ENCODE measurements around the gene MESP1. TPM values are rescaled to one million over a fixed set of nuclear protein-coding genes. Genes with fewer than 3 reads are reported as not detected.

Gene MESP1
- polyA plus RNA-seq, 1 donor from 2014 or later = 4.8 TPM

DNA sequence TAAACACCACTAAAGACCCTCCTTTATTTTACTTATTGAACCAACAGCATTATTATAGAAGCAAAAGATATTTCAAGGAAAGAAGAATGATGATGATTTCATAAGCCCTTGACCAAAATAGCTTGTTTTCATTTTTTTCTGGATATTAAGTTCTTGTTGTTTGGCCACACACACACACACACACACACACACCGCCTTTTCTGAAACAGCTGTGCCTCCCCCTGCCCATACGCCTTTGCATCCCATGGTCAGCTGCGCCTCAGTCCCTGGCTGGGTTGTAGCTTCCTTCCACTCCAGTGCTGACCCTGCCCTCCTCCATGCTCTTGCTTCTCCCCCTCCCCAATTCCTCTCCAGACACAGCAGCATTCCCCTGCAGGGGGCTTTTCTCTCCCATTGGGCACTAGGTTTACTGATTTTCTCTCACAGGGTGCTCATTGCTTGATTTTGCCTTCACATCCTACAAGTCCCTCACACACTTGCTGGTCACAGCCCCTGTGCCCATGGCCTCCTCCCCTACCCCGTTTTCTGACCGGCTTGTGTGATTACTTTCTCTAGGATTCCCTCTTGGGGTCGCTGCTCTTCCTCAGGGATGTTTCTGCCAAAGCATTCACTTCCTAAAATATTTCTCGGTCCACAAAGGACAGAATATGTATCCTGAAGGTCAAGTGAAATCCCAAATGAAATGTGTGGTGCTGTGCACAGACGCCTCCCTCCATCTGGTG lies 18.4 kb downstream of the MESP1 start:
- no peaks in the 10 kb centered on the region for H3K79me2 ChIP-seq (replicated peaks; ENCODE audit: insufficient read depth, low read length)
- H2AFZ ChIP-seq (ENCODE audit: low read depth, low read length) = no peak overlapping the region
- no peak overlapping the region for H3K27ac ChIP-seq (ENCODE audit: low read length)
- no peaks in the 10 kb centered on the region for H3F3A ChIP-seq (ENCODE audit: insufficient read depth, low read length, poor library complexity, severe bottlenecking)
- no peak overlapping the region for H3K4me2 ChIP-seq (ENCODE audit: low read length)
- TF ChIP-seq MXI1 (conservative IDR thresholded peaks at IDR 0.05; ENCODE audit: poor library complexity, severe bottlenecking) (no peak), REST (IDR thresholded peaks at IDR 0.05; ENCODE audit: borderline replicate concordance) (no peak), RAD21 (conservative IDR thresholded peaks at IDR 0.05) (no peak), SMC3 (conservative IDR thresholded peaks at IDR 0.05; ENCODE audit: poor library complexity) (no peak), EZH2 (IDR thresholded peaks at IDR 0.05; ENCODE audit: borderline replicate concordance, insufficient read depth, low read length, poor library complexity, severe bottlenecking) (no peak), POLR2AphosphoS5 (IDR thresholded peaks at IDR 0.05) (no peak), TAF1 (IDR thresholded peaks at IDR 0.05; ENCODE audit: low read depth) (no peak), EP300 (conservative IDR thresholded peaks at IDR 0.05; ENCODE audit: poor library complexity, severe bottlenecking) (no peak)
- TF ChIP-seq, protein P1, sequence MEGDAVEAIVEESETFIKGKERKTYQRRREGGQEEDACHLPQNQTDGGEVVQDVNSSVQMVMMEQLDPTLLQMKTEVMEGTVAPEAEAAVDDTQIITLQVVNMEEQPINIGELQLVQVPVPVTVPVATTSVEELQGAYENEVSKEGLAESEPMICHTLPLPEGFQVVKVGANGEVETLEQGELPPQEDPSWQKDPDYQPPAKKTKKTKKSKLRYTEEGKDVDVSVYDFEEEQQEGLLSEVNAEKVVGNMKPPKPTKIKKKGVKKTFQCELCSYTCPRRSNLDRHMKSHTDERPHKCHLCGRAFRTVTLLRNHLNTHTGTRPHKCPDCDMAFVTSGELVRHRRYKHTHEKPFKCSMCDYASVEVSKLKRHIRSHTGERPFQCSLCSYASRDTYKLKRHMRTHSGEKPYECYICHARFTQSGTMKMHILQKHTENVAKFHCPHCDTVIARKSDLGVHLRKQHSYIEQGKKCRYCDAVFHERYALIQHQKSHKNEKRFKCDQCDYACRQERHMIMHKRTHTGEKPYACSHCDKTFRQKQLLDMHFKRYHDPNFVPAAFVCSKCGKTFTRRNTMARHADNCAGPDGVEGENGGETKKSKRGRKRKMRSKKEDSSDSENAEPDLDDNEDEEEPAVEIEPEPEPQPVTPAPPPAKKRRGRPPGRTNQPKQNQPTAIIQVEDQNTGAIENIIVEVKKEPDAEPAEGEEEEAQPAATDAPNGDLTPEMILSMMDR (IDR thresholded peaks at IDR 0.05; ENCODE audit: poor library complexity, severe bottlenecking) = no peak
- no peak overlapping the region for H3K9ac ChIP-seq (ENCODE audit: low read length)
- H3K27me3 ChIP-seq (ENCODE audit: insufficient read depth, low read depth, low read length) = no peaks in the 10 kb centered on the region
- H3K4me3 ChIP-seq (ENCODE audit: low read length) = no peak overlapping the region
- H3K9me3 ChIP-seq (ENCODE audit: low read length) = no peaks in the 10 kb centered on the region
- H3K9me2 ChIP-seq (ENCODE audit: insufficient read depth, low read length) = no peaks in the 10 kb centered on the region
- H4K20me1 ChIP-seq (ENCODE audit: insufficient read depth) = no peaks in the 10 kb centered on the region
- no peaks in the 10 kb centered on the region for H3K36me3 ChIP-seq (ENCODE audit: insufficient read depth, low read length)

- Histone ChIP-seq H4K20me1 (ENCODE audit: insufficient read depth) (no peaks in the 10 kb centered on the region), H3K36me3 (ENCODE audit: insufficient read depth, low read length) (no peaks in the 10 kb centered on the region), H3K27me3 (ENCODE audit: insufficient read depth, low read depth, low read length) (no peaks in the 10 kb centered on the region), H3F3A (ENCODE audit: insufficient read depth, low read length, poor library complexity, severe bottlenecking) (no peaks in the 10 kb centered on the region), H3K9ac (ENCODE audit: low read length) (no peak overlapping the region), H2AFZ (ENCODE audit: low read depth, low read length) (no peak overlapping the region), H3K79me2 (replicated peaks; ENCODE audit: insufficient read depth, low read length) (no peaks in the 10 kb centered on the region), H3K4me2 (ENCODE audit: low read length) (no peak overlapping the region), H3K9me2 (ENCODE audit: insufficient read depth, low read length) (no peaks in the 10 kb centered on the region), H3K9me3 (ENCODE audit: low read length) (no peaks in the 10 kb centered on the region), H3K27ac (ENCODE audit: low read length) (no peak overlapping the region), H3K4me3 (ENCODE audit: low read length) (no peak overlapping the region)
- TF ChIP-seq EP300 (conservative IDR thresholded peaks at IDR 0.05; ENCODE audit: poor library complexity, severe bottlenecking) (no peak), MXI1 (conservative IDR thresholded peaks at IDR 0.05; ENCODE audit: poor library complexity, severe bottlenecking) (no peak), POLR2AphosphoS5 (IDR thresholded peaks at IDR 0.05) (no peak), TAF1 (IDR thresholded peaks at IDR 0.05; ENCODE audit: low read depth) (no peak), RAD21 (conservative IDR thresholded peaks at IDR 0.05) (no peak), SMC3 (conservative IDR thresholded peaks at IDR 0.05; ENCODE audit: poor library complexity) (no peak), EZH2 (IDR thresholded peaks at IDR 0.05; ENCODE audit: borderline replicate concordance, insufficient read depth, low read length, poor library complexity, severe bottlenecking) (no peak), REST (IDR thresholded peaks at IDR 0.05; ENCODE audit: borderline replicate concordance) (no peak)
- TF ChIP-seq, protein P1 (IDR thresholded peaks at IDR 0.05; ENCODE audit: poor library complexity, severe bottlenecking) = no peak
These were observed 19.8 kb downstream of the MESP1 start for GRCh38 chr15:89731275-89731674.

All from neural cell (in vitro differentiated cells).